Calu3 (cell line): ENCODE results near the gene TEKT5. TPM values are rescaled to one million over a fixed set of nuclear protein-coding genes. Genes with fewer than 3 reads are reported as not detected.

Experiments
- BruUV-seq: library from RNA; stranded (reverse); fragments of 400-500 nt; replicated peaks from 2 replicates; lab custom pipeline; 2021; lab: Mats Ljungman, UMichigan
- CTCF ChIA-PET: fragments of 300-600 bp; sonication (Branson Sonifier 250); formaldehyde crosslinking; loops from one replicate; lab custom pipeline; 2022; ENCODE audit warnings: antibody characterized with exemption; lab: Charles Lee
- DNase-seq: peaks from one replicate; pipeline ENCODE4 v3.0.0; 2022
- H3K27ac Mint-ChIP-seq: one replicate; pipeline ENCODE4 v1.8.0; 2022; ENCODE audit warnings: mixed read lengths; ENCODE audit not compliant: unreplicated experiment
- H3K27me3 Mint-ChIP-seq: one replicate; pipeline ENCODE4 v1.8.0; 2022; ENCODE audit warnings: mixed read lengths; ENCODE audit not compliant: unreplicated experiment
- H3K36me3 Mint-ChIP-seq: one replicate; pipeline ENCODE4 v1.8.0; 2022; ENCODE audit warnings: mild to moderate bottlenecking, moderate library complexity, mixed read lengths; ENCODE audit not compliant: insufficient read depth, unreplicated experiment
- H3K4me1 Mint-ChIP-seq: one replicate; pipeline ENCODE4 v1.8.0; 2022; ENCODE audit warnings: mild to moderate bottlenecking, low read depth, mixed read lengths; ENCODE audit not compliant: unreplicated experiment
- H3K4me3 Mint-ChIP-seq: one replicate; pipeline ENCODE4 v1.8.0; 2022; ENCODE audit warnings: mild to moderate bottlenecking, low read depth, moderate library complexity, mixed read lengths; ENCODE audit not compliant: unreplicated experiment
- H3K9me3 Mint-ChIP-seq: one replicate; pipeline ENCODE4 v1.8.0; 2022; ENCODE audit warnings: low read depth, mixed read lengths; ENCODE audit not compliant: unreplicated experiment
- intact Hi-C: fragments of 100-400 bp; cut with micrococcal nuclease; formaldehyde crosslinking; loops from one replicate; pipeline ENCODE4 v1.10.0; 2022; ENCODE audit not compliant: unreplicated experiment
- total RNA-seq: library from RNA; stranded (reverse); gene quantifications from 2 replicates; pipeline ENCODE4 v1.2.3, GENCODE V29; 2022
- TF ChIP-seq, protein P1 (sequence below): fragments of 200-600 bp; IDR thresholded peaks from one replicate; pipeline ENCODE4 v1.8.0; 2022; ENCODE audit warnings: antibody characterized with exemption; ENCODE audit not compliant: unreplicated experiment

The TEKT5 gene
- total RNA-seq, 1 experiment from 2014 or later = not detected

DNA sequence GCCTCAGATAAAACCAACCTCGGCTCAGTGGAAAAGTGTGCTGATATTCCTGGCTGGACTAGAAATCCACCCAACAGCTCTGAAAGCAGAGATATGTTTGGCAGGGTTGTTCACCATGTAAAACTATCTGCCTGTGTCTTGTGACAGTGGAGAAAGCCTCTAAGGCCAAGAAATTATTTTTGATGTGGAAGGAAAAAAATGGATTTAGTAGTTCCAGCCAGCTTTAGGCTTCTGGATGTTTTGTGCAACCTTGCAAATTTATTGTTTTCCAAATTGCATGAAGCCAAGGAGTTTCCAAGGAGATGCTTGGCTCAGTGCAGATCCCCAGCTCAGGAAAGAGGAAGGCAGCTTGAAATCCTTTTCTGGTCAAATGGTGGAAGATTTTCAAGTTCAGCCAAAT lies 31.6 kb downstream of the TEKT5 start:
- TF ChIP-seq, protein P1, sequence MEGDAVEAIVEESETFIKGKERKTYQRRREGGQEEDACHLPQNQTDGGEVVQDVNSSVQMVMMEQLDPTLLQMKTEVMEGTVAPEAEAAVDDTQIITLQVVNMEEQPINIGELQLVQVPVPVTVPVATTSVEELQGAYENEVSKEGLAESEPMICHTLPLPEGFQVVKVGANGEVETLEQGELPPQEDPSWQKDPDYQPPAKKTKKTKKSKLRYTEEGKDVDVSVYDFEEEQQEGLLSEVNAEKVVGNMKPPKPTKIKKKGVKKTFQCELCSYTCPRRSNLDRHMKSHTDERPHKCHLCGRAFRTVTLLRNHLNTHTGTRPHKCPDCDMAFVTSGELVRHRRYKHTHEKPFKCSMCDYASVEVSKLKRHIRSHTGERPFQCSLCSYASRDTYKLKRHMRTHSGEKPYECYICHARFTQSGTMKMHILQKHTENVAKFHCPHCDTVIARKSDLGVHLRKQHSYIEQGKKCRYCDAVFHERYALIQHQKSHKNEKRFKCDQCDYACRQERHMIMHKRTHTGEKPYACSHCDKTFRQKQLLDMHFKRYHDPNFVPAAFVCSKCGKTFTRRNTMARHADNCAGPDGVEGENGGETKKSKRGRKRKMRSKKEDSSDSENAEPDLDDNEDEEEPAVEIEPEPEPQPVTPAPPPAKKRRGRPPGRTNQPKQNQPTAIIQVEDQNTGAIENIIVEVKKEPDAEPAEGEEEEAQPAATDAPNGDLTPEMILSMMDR = no peak
- intact Hi-C loops = no loop called here
- no peak for DNase-seq
- H3K4me1 Mint-ChIP-seq = no peaks in the 10 kb centered on the region
- H3K4me3 Mint-ChIP-seq = no peak overlapping the region
- peaks cover 32% of the 10 kb centered on the region for H3K27me3 Mint-ChIP-seq
- H3K36me3 Mint-ChIP-seq = no peaks in the 10 kb centered on the region
- BruUV-seq = no TSS peak
- H3K27ac Mint-ChIP-seq = no peak overlapping the region
- no peaks in the 10 kb centered on the region for H3K9me3 Mint-ChIP-seq
- CTCF ChIA-PET = no interaction called here

- BruUV-seq = no TSS peak
- H3K4me1 Mint-ChIP-seq = no peaks in the 10 kb centered on the region
- peaks cover 32% of the 10 kb centered on the region for H3K27me3 Mint-ChIP-seq
- H3K36me3 Mint-ChIP-seq = no peaks in the 10 kb centered on the region
- no peaks in the 10 kb centered on the region for H3K9me3 Mint-ChIP-seq
- no peak overlapping the region for H3K4me3 Mint-ChIP-seq
- TF ChIP-seq, protein P1 = no peak
- CTCF ChIA-PET = no interaction called here
- DNase-seq = no peak
- no peak overlapping the region for H3K27ac Mint-ChIP-seq
- intact Hi-C loops = no loop called here
These were observed 32.5 kb downstream of the TEKT5 start for GRCh38 chr16:10662212-10662611.

DNA sequence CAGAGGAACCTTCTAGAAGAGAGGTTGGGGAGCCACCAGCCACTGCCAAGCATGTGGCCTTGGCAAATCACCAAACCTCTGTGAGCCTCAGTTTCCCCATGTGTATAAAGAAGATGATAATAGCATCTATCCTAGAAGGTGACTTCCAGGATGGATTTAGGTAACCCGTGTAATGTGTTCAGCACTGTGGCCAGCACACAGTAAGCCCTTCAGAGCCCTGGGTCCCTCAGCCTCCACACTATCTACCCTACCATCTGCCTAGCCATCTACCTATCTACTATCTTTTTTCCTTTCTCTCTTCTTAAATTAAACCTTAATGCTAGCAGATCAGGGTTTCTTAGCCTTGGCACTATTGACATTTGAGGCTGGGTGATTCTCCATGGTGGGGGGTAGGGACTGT lies 33.0 kb downstream of the TEKT5 start:
- Mint-ChIP-seq H3K4me1 (no peaks in the 10 kb centered on the region), H3K9me3 (no peaks in the 10 kb centered on the region), H3K27ac (no peak overlapping the region), H3K27me3 (peaks cover 32% of the 10 kb centered on the region), H3K36me3 (no peaks in the 10 kb centered on the region), H3K4me3 (no peak overlapping the region)
- intact Hi-C loops = no loop called here
- no peak for DNase-seq
- no TSS peak for BruUV-seq
- CTCF ChIA-PET = no interaction called here
- TF ChIP-seq, protein P1 = no peak

DNA sequence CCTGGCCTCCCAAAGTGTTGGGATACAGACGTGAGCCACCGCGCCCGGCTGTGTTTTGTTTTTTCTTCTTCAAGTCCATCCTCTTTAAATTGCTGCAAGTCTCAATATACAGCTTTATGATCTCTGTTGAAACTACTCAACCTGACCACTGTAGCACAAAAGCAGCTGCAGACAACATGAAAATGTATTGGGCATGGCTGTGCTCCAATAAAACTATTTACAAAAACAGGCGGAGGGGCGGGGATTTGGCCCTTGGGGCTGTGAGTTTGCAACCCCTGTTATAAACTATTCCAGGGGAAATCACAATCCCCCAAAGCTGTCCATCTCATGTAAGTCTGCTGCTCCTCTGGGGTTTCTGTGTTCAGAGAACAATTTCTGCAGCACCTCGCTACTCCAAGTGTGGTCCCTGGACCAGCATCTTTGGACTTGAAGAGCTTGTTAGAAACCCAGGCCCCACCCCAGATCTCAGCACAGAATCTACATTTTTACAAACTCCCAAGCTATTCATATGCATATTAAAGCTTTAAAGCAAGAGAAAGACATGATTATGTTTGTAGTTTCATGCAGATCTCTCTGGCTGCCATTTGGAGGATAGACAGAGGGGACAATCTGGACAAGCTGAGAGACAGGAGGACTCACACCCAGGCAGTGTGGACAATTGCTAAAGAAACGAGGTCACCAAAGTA lies 33.6 kb downstream of the TEKT5 start:
- CTCF ChIA-PET = interaction anchor here (0.5 kb wide), 1 partner anchor 13 kb away, joined by 5 read pairs; no protein-coding TSS in a partner anchor
- TF ChIP-seq, protein P1 = no peak
- DNase-seq = no peak
- intact Hi-C loops = no loop called here
- no peaks in the 10 kb centered on the region for H3K36me3 Mint-ChIP-seq
- H3K4me1 Mint-ChIP-seq = no peaks in the 10 kb centered on the region
- peaks cover 32% of the 10 kb centered on the region for H3K27me3 Mint-ChIP-seq
- no peak overlapping the region for H3K4me3 Mint-ChIP-seq
- no peak overlapping the region for H3K27ac Mint-ChIP-seq
- H3K9me3 Mint-ChIP-seq = no peaks in the 10 kb centered on the region
- no TSS peak for BruUV-seq
